ENCODE results near the gene WDR59.

DNA sequence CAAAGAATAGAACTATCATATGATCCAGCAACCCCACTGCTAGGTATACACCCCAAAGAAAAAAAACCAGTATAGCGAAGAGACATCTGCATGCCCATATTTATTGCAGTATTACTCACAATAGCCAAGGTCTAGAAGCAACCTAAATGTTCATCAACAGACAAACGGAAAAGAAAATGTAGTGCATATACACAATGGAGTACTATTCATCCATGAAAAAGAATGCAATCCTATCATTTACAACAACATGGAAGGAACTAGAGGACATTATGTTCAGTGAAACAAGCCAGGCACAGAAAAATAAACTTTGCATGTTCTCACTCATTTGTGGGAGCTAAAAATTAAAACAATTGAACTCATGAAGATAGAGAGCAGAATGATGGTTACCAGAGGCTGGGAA, 55.3 kb downstream of the WDR59 start:
- no peak for TF ChIP-seq POLR2AphosphoS5 (IDR thresholded peaks at IDR 0.05)
- TF ChIP-seq, protein P1, sequence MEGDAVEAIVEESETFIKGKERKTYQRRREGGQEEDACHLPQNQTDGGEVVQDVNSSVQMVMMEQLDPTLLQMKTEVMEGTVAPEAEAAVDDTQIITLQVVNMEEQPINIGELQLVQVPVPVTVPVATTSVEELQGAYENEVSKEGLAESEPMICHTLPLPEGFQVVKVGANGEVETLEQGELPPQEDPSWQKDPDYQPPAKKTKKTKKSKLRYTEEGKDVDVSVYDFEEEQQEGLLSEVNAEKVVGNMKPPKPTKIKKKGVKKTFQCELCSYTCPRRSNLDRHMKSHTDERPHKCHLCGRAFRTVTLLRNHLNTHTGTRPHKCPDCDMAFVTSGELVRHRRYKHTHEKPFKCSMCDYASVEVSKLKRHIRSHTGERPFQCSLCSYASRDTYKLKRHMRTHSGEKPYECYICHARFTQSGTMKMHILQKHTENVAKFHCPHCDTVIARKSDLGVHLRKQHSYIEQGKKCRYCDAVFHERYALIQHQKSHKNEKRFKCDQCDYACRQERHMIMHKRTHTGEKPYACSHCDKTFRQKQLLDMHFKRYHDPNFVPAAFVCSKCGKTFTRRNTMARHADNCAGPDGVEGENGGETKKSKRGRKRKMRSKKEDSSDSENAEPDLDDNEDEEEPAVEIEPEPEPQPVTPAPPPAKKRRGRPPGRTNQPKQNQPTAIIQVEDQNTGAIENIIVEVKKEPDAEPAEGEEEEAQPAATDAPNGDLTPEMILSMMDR (IDR thresholded peaks at IDR 0.05), result no peak
- no peak for TF ChIP-seq POLR2A (IDR thresholded peaks at IDR 0.05)
